ENCODE measurements around the gene PITPNM2. TPM values are rescaled to one million over a fixed set of nuclear protein-coding genes. Genes with fewer than 3 reads are reported as not detected.
A peak's percentile ranks its signal among the peaks of the same experiment; 100 is the strongest.

The PITPNM2 gene
- 20.8 TPM for total RNA-seq
- long read RNA-seq, partial matches to known transcripts, result 1 of 6 reads
- long read RNA-seq, other reads (novel, unspliced or antisense), result 5 of 6 reads

DNA sequence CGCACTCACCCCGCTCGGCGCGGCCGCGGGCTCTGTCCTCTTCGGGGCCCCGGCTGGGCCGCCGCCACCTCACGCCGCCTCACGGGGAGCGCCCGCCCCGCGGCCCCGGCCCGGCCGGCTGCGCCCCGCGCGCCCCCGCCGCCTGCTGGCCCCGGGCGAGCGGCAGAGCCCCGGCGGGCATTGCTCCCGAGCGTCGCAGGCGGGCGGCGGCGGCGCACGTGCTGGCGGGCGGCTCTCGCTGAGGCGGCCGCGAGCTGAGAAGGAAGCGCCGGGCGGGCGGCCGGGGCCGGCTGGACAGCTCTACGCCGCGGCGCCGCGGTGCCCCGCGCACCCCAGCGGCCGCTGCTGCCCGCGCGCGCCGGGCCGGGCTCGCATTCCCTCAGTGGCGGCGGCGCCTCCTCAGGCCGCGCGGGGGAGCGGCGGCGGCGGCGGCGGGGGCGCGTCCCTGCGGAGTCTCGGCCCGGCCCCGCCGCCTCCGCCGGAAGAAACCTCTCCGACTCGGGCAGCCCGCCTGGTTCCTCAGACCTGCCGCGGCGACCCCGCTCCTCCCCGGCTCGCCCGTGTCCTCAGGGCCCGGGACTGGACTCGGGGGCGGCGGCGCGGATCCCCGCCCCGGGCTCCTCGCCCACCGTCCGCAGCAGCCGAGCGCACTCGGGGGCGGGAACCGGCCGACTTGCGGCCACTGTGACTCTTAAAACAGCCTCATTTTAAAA, at the start of gene PITPNM2:
Gene PITPNM2 (minus strand): TSS at position 347 of the 713 bp plus-strand sequence. CDS start 116,500 bp downstream, outside the sequence.
- DNase-seq, result peak; percentile 86
- ATAC-seq, result peak; percentile 86
- intact Hi-C loops (cut with micrococcal nuclease), result no loop called here

GRCh38 chr12:123200414-123200813, 49.5 kb upstream of the PITPNM2 start:
- intact Hi-C loops (cut with micrococcal nuclease), result no loop called here
- DNase-seq, result no peak
- ATAC-seq, result no peak

GRCh38 chr12:123199936-123200335, 49.0 kb upstream of the PITPNM2 start:
- DNase-seq (no peak), ATAC-seq (no peak)
- intact Hi-C loops (cut with micrococcal nuclease), result no loop called here

GRCh38 chr12:123187637-123188036, 36.7 kb upstream of the PITPNM2 start:
- no peak for DNase-seq
- intact Hi-C loops (cut with micrococcal nuclease), result no loop called here
- no peak for ATAC-seq

GRCh38 chr12:123180171-123180570, 29.3 kb upstream of the PITPNM2 start:
- intact Hi-C loops (cut with micrococcal nuclease), result no loop called here
- ATAC-seq (no peak), DNase-seq (no peak)

DNA sequence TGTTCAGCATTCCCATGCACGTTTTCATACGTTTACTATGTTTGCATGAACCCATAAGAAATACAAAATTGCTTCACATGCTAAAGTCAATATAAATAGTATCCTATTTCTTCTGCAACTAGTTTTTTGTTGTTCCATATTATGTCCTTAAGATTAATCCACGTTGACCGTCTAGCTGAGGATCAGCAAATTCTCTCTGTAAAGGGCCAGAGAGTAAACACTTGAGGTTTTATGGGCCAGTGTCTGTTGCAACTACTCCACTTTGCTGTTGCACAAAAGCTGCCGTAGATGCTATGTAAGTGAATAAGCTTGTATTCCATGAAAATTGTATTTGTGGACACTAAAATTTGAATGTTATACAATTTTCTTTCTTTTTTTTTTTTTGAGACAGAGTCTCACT, 21.1 kb upstream of the PITPNM2 start:
- DNase-seq, result no peak
- no peak for ATAC-seq
- intact Hi-C loops (cut with micrococcal nuclease), result no loop called here

DNA sequence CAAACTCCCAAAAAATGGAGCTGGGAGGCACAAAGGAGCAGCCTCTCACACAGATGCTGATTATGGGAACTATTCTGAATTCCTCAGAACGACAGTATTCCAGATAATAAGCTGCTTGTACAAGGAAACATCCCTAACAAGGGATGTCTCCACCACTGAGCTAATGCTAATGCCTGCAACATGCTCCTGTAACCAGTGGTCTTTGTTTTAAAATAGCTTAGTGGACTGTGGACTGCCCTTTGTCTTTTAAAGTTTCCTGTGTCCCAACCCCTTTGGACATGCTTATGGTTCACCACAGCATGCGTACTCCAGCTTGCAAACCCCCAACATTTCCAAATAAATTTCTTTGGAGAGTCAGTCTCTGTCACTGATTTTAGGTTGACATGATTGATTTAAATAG, 16.4 kb upstream of the PITPNM2 start:
- ATAC-seq (no peak), DNase-seq (no peak)
- intact Hi-C loops (cut with micrococcal nuclease), result no loop called here

DNA sequence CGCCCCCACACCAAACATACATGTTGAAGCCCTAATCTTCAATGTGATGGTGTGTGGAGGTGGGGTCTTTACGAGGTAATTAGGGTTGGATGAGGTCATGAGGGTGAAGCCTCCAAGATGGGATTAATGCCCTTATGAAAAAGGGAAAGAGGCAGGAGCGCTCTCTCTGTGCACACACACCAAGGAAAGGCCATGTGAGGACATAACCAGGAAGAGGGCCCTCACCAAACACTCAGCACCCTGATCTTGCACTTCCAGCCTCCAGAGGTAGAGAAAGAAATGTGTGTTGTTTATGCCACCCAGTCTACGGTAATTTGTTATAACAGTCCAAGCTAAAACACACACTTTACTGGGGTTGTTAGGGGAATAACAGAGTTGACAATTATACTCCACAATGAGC, 14.6 kb upstream of the PITPNM2 start:
- ATAC-seq, result no peak
- intact Hi-C loops (cut with micrococcal nuclease), result no loop called here
- no peak for DNase-seq

DNA sequence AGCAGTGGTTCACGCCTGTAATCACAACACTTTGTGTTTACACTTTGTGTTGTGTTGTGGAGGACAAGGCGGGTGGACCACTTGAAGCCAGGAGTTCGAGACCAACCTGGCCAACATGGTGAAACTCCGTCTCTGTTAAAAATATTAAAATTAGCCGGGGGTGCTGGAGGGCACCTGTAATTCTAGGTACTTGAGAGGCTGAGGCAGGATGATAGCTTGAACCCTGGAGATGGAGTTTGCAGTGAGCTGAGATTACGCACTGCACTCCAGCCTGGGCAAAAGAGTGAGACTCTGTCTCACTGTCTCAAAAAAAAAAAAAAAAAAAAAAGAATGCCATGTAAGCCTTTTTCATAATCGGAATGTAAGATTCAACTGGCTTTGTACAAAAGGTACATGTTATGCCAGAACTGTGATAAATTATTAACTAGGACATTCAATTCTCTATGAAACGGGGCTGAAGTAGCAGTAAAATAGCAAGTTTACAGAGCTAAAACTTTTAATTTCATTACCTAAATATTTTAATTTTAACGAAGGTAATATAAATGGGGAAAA, 13.9 kb upstream of the PITPNM2 start:
- ATAC-seq, result no peak
- intact Hi-C loops (cut with micrococcal nuclease), result no loop called here

GRCh38 chr12:123164222-123164621, 13.3 kb upstream of the PITPNM2 start:
- no peak for DNase-seq
- ATAC-seq, result no peak
- intact Hi-C loops (cut with micrococcal nuclease), result no loop called here

More for the DNA sequence above, 13.9 kb upstream of the PITPNM2 start:
- no peak for DNase-seq

GRCh38 chr12:123163227-123163626, 12.3 kb upstream of the PITPNM2 start:
- intact Hi-C loops (cut with micrococcal nuclease), result no loop called here
- DNase-seq (no peak), ATAC-seq (no peak)

DNA sequence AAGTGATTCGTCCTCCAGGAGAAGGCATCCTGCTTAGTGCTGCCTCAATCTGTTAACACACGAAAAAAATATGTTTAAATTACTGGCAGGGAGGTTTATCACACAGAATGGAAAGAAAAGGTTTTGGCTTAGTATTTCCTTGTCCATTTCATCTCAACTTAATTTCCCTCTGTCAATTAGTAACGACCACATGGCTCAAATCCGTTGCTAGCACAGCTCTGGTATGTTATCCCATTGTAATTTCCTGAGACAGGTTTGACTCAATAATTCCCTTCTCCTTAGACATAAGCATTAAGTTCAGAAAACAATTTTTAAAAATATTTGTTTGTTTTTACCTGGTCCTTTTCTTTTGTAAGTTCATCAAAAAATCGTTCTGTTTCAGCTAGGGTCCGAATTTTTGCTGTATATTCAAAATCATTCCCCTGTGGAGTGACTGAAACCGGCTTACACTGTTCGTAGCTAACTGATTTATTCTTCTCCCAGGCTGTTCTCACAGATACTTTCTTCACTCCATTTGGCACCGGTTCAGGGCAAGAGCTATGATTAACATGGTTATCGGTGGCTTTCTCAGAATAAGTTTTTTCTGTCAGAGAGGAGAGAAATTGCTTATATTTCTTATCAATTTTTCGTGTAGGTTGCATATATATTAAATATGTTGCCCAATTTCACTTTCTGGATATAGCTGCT, 10.1 kb upstream of the PITPNM2 start:
- no peak for DNase-seq
- ATAC-seq, result no peak
- intact Hi-C loops (cut with micrococcal nuclease), result no loop called here

GRCh38 chr12:123153906-123154305, 3.0 kb upstream of the PITPNM2 start:
- ATAC-seq (no peak), DNase-seq (no peak)
- intact Hi-C loops (cut with micrococcal nuclease), result no loop called here

- intact Hi-C loops (cut with micrococcal nuclease), result no loop called here
These were observed 1.9 kb upstream of the PITPNM2 start for GRCh38 chr12:123152833-123153232.

GRCh38 chr12:123151457-123152454, 866 bp upstream of the PITPNM2 start:
- intact Hi-C loops (cut with micrococcal nuclease), result no loop called here
- no peak for DNase-seq
- peak; percentile 39 for ATAC-seq

More at GRCh38 chr12:123152833-123153232, 1.9 kb upstream of the PITPNM2 start:
- DNase-seq, result no peak
- no peak for ATAC-seq

DNA sequence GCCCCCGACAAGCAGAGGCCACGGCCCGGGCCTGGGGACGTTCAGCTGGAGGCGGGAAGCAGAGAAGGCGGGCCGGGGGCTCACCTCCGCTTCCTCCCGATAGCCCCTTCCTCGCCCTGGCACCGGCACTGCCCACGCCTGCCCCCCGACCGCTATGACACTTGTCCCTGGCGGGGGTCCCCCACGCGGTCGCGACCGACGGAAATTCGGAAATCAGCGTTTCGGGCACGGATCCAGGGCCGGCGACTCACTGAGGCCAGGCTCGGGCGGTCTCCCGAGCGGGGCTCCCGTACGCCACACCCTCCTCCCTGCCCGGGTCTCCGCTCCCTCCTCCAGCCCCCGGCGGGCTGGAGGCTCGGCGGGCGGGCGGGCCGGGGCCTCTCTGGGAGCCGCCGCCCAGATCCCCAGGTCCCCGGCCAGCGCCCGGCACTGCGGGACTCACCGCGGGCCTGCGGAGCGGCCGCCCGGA, 581 bp downstream of the PITPNM2 start:
- ATAC-seq, result peak; percentile 60
- peak; percentile 73 for DNase-seq
- intact Hi-C loops (cut with micrococcal nuclease), result no loop called here

- no peak for DNase-seq
- peak; percentile 12 for ATAC-seq
- intact Hi-C loops (cut with micrococcal nuclease), result loop anchor here (10.0 kb wide), 1 partner anchor 105 kb away; no protein-coding TSS in a partner anchor
These were observed 1.2 kb downstream of the PITPNM2 start for GRCh38 chr12:123149501-123150274.

GRCh38 chr12:123149088-123149487, 1.8 kb downstream of the PITPNM2 start:
- DNase-seq, result no peak
- peak; percentile 9 for ATAC-seq
- intact Hi-C loops (cut with micrococcal nuclease), result loop anchor here (10.0 kb wide), 1 partner anchor 104 kb away; no protein-coding TSS in a partner anchor

Measured in left ventricle myocardium superior (tissue), 1 donor.